GM12874 (cell line): ENCODE data around the gene KLHL4.

ENCODE experiments used
- TF ChIP-seq, protein P1 (sequence below): IDR thresholded peaks from 2 replicates; pipeline ENCODE4 v1.5.1; 2011; ENCODE audit warnings: low read depth, mild to moderate bottlenecking, control low read depth, low read length, moderate library complexity; ENCODE audit not compliant: insufficient read depth

Gene KLHL4, protein sequence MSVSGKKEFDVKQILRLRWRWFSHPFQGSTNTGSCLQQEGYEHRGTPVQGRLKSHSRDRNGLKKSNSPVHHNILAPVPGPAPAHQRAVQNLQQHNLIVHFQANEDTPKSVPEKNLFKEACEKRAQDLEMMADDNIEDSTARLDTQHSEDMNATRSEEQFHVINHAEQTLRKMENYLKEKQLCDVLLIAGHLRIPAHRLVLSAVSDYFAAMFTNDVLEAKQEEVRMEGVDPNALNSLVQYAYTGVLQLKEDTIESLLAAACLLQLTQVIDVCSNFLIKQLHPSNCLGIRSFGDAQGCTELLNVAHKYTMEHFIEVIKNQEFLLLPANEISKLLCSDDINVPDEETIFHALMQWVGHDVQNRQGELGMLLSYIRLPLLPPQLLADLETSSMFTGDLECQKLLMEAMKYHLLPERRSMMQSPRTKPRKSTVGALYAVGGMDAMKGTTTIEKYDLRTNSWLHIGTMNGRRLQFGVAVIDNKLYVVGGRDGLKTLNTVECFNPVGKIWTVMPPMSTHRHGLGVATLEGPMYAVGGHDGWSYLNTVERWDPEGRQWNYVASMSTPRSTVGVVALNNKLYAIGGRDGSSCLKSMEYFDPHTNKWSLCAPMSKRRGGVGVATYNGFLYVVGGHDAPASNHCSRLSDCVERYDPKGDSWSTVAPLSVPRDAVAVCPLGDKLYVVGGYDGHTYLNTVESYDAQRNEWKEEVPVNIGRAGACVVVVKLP

DNA sequence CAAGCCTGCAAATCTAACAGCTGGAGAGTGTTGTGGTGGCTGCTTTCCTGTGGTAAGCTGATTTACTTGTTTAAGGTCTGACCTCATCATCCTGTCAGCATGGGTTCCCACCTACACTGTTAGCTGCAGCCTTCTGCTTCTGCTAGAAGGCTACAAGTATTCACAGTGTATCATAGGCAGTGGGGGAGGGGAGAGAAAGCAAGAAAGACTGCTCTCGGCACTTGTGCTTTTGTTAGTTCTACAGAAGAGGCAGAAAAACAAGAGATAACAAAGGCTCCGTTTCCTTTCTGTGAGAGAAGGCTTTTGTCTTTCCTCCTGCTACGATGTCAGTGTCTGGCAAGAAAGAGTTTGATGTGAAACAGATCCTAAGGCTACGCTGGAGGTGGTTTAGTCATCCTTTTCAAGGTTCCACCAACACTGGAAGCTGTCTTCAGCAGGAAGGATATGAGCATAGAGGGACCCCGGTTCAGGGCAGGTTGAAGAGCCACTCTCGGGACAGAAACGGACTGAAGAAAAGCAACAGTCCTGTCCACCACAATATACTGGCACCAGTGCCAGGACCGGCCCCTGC is at the start of gene KLHL4:
TSS of gene KLHL4 (plus strand) at position 232 of the 571 bp plus-strand sequence. CDS start at position 324, 92 bp downstream.
- TF ChIP-seq, protein P1, sequence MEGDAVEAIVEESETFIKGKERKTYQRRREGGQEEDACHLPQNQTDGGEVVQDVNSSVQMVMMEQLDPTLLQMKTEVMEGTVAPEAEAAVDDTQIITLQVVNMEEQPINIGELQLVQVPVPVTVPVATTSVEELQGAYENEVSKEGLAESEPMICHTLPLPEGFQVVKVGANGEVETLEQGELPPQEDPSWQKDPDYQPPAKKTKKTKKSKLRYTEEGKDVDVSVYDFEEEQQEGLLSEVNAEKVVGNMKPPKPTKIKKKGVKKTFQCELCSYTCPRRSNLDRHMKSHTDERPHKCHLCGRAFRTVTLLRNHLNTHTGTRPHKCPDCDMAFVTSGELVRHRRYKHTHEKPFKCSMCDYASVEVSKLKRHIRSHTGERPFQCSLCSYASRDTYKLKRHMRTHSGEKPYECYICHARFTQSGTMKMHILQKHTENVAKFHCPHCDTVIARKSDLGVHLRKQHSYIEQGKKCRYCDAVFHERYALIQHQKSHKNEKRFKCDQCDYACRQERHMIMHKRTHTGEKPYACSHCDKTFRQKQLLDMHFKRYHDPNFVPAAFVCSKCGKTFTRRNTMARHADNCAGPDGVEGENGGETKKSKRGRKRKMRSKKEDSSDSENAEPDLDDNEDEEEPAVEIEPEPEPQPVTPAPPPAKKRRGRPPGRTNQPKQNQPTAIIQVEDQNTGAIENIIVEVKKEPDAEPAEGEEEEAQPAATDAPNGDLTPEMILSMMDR, result no peak

DNA sequence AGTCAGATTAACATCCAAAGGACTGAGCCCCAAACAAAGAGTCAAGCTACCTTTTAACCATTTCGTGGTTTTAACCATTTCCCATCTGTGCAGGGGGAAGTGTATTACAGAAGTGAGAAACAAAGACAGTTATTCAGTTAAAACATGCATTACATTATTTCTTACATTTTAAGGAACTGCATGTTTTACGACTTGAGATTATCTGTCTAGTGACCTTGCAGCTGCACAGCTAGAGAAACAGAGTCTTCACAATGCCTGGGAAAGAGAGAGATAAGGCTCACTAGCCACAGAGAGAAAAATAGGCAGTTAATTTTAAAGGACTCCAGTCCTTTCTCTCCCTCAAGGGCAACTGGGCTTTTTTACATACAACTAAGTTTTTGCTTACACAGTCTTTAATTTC is 48.7 kb upstream of the KLHL4 start:
- TF ChIP-seq, protein P1, result no peak

DNA sequence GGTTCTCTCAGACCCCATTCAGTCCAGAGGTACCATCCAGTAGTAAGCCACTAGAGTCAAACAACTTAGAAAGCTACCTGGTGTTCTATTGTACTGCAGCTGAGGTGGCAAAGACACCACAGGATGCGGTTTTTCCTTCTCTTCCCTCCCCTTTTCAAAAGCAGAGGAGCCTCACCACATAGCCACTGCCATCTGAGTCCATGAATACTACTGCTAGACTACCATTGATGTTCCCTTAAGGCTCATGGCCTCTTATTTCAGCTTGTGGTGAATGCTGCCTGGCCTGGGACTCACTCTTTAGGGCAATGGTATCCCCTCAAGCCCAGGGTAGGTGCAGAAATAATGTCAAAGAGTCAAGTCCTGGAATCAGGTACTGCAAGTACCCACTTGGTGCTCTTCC is 41.8 kb upstream of the KLHL4 start:
- TF ChIP-seq, protein P1, result no peak

DNA sequence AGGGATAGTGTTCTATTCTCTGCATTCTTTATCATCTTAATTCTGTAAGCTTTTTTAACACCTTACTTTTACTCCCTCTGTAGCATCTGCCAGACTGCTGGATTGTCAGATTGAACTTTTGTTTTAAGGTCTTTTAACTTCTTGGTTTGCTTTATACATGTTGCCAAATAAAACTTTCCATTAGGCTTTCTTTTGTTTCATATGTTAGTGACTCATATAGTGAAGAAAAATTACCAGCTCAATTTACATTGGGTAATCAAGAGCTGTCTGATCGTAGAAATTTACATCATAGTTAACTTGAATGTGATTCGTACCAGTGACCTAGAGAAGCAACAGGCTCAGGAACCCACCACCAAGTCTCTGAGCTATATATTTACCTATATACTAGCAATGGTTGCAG is 28.5 kb upstream of the KLHL4 start:
- TF ChIP-seq, protein P1, result no peak

DNA sequence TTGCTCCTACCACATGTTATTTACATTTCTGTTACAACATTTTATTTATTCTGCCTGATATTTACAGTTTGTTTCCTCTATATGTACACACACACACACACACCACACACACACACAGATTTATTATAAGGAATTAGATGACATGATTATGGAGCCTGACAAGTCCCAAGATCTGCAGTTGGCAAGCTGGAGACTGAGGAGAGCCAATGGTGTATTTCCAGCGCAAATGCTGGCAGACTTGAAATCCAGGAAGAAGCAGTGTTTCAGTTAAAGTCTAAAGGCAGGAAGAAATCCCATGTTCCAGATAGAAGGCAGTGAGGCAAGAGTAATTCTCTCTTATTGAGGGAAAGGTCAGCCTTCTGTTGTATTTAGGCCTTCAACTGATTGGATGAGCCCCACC is 1.8 kb upstream of the KLHL4 start:
- TF ChIP-seq, protein P1, result no peak

DNA sequence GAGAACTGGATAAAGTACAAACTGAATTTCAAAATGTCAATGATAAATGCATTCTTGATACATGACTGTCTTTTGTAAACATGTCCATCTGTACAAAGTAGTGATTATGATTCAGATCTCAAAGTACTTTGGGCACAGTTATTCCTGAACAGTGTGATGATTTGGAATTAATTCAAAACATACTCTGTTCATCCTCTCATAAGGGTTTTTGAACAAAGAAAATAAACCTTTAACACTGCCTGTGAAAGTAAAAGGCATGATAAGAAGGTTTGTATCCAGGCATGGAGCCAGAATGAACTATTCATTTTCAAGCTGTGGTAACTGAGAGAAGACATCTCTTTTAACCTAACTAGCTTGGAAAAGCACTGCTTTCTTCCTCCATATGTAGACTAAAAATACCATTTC is 883 bp upstream of the KLHL4 start:
- TF ChIP-seq, protein P1, result no peak

DNA sequence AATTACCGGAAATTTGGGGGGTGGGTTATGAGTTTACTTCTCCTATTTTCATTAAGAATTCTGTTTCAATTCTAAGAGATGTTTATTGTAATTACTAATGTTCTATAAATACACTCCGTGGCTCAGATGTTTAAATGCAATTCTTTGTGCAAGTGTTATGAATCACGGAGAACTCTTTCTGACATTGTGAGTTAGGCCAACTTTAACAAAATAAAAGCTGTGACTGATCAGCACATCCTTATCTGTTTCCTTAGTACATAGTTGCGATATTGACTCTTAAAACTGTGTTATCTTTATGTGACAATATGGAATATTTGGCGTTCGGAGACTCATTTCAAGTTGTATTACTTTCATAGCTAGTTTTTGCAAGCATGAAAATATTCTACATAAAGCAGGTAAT is 902 bp downstream of the KLHL4 start:
- TF ChIP-seq, protein P1, result no peak
